GM19238 (cell line): Measurements from ENCODE around the gene NYAP2.

Experiments used
- DNase-seq: peaks from one replicate; pipeline ENCODE4 v3.0.0; 2011; ENCODE audit warnings: low spot score; ENCODE audit not compliant: insufficient read length

The NYAP2 gene

GRCh38 chr2:225616848-225617247 is 217.3 kb downstream of the NYAP2 start:
- no peak for DNase-seq

GRCh38 chr2:225620227-225620626 is 220.7 kb downstream of the NYAP2 start:
- DNase-seq: no peak

GRCh38 chr2:225630824-225631533 is 231.5 kb downstream of the NYAP2 start:
- DNase-seq: no peak

- no peak for DNase-seq
These were observed 232.8 kb downstream of the NYAP2 start for GRCh38 chr2:225632351-225632750.

GRCh38 chr2:225636558-225636957 is 237.0 kb downstream of the NYAP2 start:
- DNase-seq: no peak

- no peak for DNase-seq
These were observed 237.7 kb downstream of the NYAP2 start for GRCh38 chr2:225637259-225637658.

- no peak for DNase-seq
These were observed 241.0 kb downstream of the NYAP2 start for GRCh38 chr2:225640550-225640949.

- no peak for DNase-seq
These were observed 249.8 kb downstream of the NYAP2 start for GRCh38 chr2:225649274-225649673.

- no peak for DNase-seq
These were observed 250.5 kb downstream of the NYAP2 start for GRCh38 chr2:225650041-225650440.

- peak; percentile 41 for DNase-seq
These were observed 261.0 kb downstream of the NYAP2 start for GRCh38 chr2:225660262-225661131.

- no peak for DNase-seq
These were observed 262.6 kb downstream of the NYAP2 start for GRCh38 chr2:225662101-225662500.

- DNase-seq: no peak
These were observed 267.9 kb downstream of the NYAP2 start for GRCh38 chr2:225667445-225667844.

- peak; percentile 9 for DNase-seq
These were observed 269.2 kb downstream of the NYAP2 start for GRCh38 chr2:225668606-225669266.

GRCh38 chr2:225670111-225670974 is 270.8 kb downstream of the NYAP2 start:
- DNase-seq: no peak

- DNase-seq: no peak
These were observed 279.3 kb downstream of the NYAP2 start for GRCh38 chr2:225678792-225679191.

- DNase-seq: no peak
These were observed 283.7 kb downstream of the NYAP2 start for GRCh38 chr2:225683258-225683657.

- no peak for DNase-seq
These were observed 290.6 kb downstream of the NYAP2 start for GRCh38 chr2:225690153-225690552.

GRCh38 chr2:225691711-225692110 is 292.2 kb downstream of the NYAP2 start:
- no peak for DNase-seq

- DNase-seq: no peak
These were observed 293.7 kb downstream of the NYAP2 start for GRCh38 chr2:225693259-225693658.

- no peak for DNase-seq
These were observed 295.2 kb downstream of the NYAP2 start for GRCh38 chr2:225694664-225695063.

GRCh38 chr2:225697936-225698335 is 298.4 kb downstream of the NYAP2 start:
- no peak for DNase-seq
